Measurements from ENCODE around the gene YIF1A.

Gene YIF1A

GRCh38 chr11:66262696-66263095 is 26.2 kb downstream of the YIF1A start:
- H3K79me2 ChIP-seq: no peaks in the 10 kb centered on the region
- H3K27ac ChIP-seq: no peak overlapping the region
- H3K9me3 ChIP-seq (ENCODE audit: control insufficient read depth, low read length): no peaks in the 10 kb centered on the region
- H3K27me3 ChIP-seq (ENCODE audit: control insufficient read depth, insufficient read depth, low read length): no peaks in the 10 kb centered on the region
- TF ChIP-seq CTCF (IDR thresholded peaks at IDR 0.05): no peak
- no peaks in the 10 kb centered on the region for H3K4me1 ChIP-seq
- no peaks in the 10 kb centered on the region for H3K36me3 ChIP-seq (ENCODE audit: control insufficient read depth, insufficient read depth, low read length)
- H2AFZ ChIP-seq: no peak overlapping the region
- H3K4me3 ChIP-seq (ENCODE audit: low read depth, low read length): no peak overlapping the region
- no peak overlapping the region for H3K4me2 ChIP-seq (ENCODE audit: low read length)
- no peak overlapping the region for H3K9ac ChIP-seq

GRCh38 chr11:66262191-66262590 is 26.8 kb downstream of the YIF1A start:
- Histone ChIP-seq H3K27ac (no peak overlapping the region), H3K9ac (no peak overlapping the region), H3K9me3 (ENCODE audit: control insufficient read depth, low read length) (no peaks in the 10 kb centered on the region), H3K4me1 (no peaks in the 10 kb centered on the region), H3K4me2 (ENCODE audit: low read length) (no peak overlapping the region), H3K27me3 (ENCODE audit: control insufficient read depth, insufficient read depth, low read length) (no peaks in the 10 kb centered on the region), H3K4me3 (ENCODE audit: low read depth, low read length) (no peak overlapping the region), H3K36me3 (ENCODE audit: control insufficient read depth, insufficient read depth, low read length) (no peaks in the 10 kb centered on the region), H3K79me2 (no peaks in the 10 kb centered on the region), H2AFZ (no peak overlapping the region)
- TF ChIP-seq CTCF (IDR thresholded peaks at IDR 0.05): no peak

- H3K4me2 ChIP-seq (ENCODE audit: low read length): no peak overlapping the region
- no peak overlapping the region for H3K9ac ChIP-seq
- H3K79me2 ChIP-seq: no peaks in the 10 kb centered on the region
- no peaks in the 10 kb centered on the region for H3K36me3 ChIP-seq (ENCODE audit: control insufficient read depth, insufficient read depth, low read length)
- no peaks in the 10 kb centered on the region for H3K9me3 ChIP-seq (ENCODE audit: control insufficient read depth, low read length)
- no peaks in the 10 kb centered on the region for H3K4me1 ChIP-seq
- H3K27ac ChIP-seq: no peak overlapping the region
- TF ChIP-seq CTCF (IDR thresholded peaks at IDR 0.05): no peak
- no peaks in the 10 kb centered on the region for H3K27me3 ChIP-seq (ENCODE audit: control insufficient read depth, insufficient read depth, low read length)
- H3K4me3 ChIP-seq (ENCODE audit: low read depth, low read length): no peak overlapping the region
- no peak overlapping the region for H2AFZ ChIP-seq
Measured at GRCh38 chr11:66261578-66261977, 27.4 kb downstream of the YIF1A start.

GRCh38 chr11:66259956-66260355 is 29.0 kb downstream of the YIF1A start:
- Histone ChIP-seq H3K4me3 (ENCODE audit: low read depth, low read length) (no peak overlapping the region), H3K27ac (no peak overlapping the region), H3K27me3 (ENCODE audit: control insufficient read depth, insufficient read depth, low read length) (no peaks in the 10 kb centered on the region), H3K4me1 (no peaks in the 10 kb centered on the region), H3K4me2 (ENCODE audit: low read length) (no peak overlapping the region), H2AFZ (no peak overlapping the region), H3K79me2 (no peaks in the 10 kb centered on the region), H3K9ac (no peak overlapping the region), H3K9me3 (ENCODE audit: control insufficient read depth, low read length) (no peaks in the 10 kb centered on the region), H3K36me3 (ENCODE audit: control insufficient read depth, insufficient read depth, low read length) (no peaks in the 10 kb centered on the region)
- TF ChIP-seq CTCF (IDR thresholded peaks at IDR 0.05): no peak

- H3K27me3 ChIP-seq (ENCODE audit: control insufficient read depth, insufficient read depth, low read length): no peaks in the 10 kb centered on the region
- no peak overlapping the region for H2AFZ ChIP-seq
- no peak overlapping the region for H3K4me2 ChIP-seq (ENCODE audit: low read length)
- no peaks in the 10 kb centered on the region for H3K36me3 ChIP-seq (ENCODE audit: control insufficient read depth, insufficient read depth, low read length)
- no peaks in the 10 kb centered on the region for H3K79me2 ChIP-seq
- no peak overlapping the region for H3K27ac ChIP-seq
- H3K4me3 ChIP-seq (ENCODE audit: low read depth, low read length): no peak overlapping the region
- H3K9me3 ChIP-seq (ENCODE audit: control insufficient read depth, low read length): no peaks in the 10 kb centered on the region
- no peak overlapping the region for H3K9ac ChIP-seq
- H3K4me1 ChIP-seq: no peaks in the 10 kb centered on the region
- no peak for TF ChIP-seq CTCF (IDR thresholded peaks at IDR 0.05)
Measured at GRCh38 chr11:66259225-66259624, 29.7 kb downstream of the YIF1A start.

All from parathyroid adenoma (tissue), 2 donors.